T-helper 1 cell (primary cell): ENCODE measurements around the gene ANK3.

ENCODE experiments used
- DNase-seq, 5 donors: peaks; one replicate each; pipeline ENCODE4 v3.0.0-alpha.2; 2012 to 2020

ANK3 gene

DNA sequence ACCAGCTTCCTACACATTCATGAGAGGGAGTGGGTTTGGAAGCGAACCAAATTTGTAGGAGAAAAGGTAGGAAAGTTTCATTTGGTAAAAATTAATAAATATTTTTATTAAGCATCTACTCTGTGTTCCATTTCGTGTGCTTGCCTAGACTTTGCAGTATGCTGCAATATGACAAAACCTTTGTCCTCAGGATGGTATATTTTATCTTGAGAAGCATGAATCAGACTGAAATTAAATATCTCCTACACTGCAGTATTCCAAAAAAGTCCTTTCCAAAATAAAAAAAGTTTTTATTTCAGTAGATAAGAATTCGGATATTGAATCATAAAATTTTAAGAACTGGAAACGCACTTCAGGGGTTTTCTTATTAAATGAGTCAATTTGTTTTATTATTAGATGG is 47.7 kb downstream of the ANK3 start:
- DNase-seq: no peak

GRCh38 chr10:60340973-60341372 is 48.7 kb downstream of the ANK3 start:
- DNase-seq: no peak

DNA sequence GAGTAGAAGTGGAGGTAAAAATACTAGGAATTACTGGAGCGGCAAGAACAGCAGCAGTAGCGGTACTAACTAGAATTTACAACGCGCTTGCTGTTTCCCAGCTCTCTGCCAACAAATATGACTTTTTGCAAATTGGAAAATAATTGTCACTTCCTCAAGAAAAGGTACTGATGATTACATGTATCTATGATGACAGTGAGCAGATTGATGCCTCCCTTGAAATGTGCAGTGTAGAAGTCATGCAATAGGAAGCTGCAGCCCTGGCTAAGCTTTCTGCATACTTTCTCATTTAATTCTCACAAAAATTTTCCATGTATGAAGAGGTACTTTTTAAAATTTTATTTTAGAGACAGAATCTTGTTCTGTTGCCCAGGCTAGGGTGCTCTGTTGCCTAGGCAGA is 49.9 kb downstream of the ANK3 start:
- no peak for DNase-seq

GRCh38 chr10:60338786-60339185 is 50.9 kb downstream of the ANK3 start:
- no peak for DNase-seq

GRCh38 chr10:60338002-60338564 is 51.6 kb downstream of the ANK3 start:
- no peak for DNase-seq

DNA sequence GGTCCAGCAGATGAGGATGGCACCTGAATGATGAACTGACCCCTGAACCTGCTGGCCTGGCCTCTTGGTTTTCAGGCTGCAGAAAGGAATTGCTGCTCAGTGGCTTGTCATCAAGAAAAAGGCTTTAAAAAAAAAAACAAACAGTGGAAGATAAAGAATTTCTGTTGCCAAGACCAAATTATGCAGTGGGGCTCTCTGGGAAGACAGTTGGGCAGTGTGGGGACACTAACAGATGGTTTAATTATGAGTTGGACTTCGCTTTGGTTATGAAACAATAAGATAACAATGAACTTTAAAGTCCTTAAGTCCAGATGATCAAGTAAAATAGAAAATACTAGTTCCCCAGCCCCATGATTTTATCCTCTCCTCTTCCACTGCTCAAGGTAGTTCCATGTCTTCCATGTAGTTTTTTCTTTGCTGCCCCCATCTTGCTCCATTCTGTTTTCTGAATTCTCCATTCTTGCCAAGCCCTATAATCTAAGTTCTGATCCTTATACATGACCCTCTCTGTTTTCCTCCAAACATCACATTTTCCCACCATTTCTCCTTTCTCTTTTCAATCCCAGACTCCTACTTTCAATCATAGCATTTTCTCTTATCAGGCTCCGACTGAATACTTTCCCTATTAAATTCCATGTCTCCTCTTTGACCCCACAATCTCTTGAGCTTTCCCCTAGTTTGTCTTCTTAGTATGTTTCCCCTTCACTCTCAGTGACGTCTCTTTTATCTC is 52.6 kb downstream of the ANK3 start:
- DNase-seq: no peak

DNA sequence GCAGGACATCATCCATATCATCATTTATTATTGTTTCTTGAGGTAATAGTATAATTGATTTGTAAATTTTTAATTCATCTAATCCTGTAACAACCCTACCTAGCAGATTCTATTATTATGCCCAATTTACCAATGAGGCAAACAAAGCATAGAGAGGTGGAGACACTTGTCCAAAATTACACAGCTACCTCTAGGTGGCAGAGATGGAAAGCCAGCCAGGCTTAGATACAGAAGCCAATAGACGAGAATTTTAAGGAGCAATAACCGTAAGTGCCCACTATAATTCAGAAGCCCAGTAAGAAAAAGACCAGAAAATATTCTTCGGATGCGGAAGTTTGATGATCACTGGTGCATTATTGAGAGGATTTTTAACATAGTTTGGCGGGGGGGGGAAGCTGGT is 54.0 kb downstream of the ANK3 start:
- no peak for DNase-seq

- DNase-seq: no peak
Observed at GRCh38 chr10:60334991-60335390, 54.7 kb downstream of the ANK3 start.

- no peak for DNase-seq
Observed at GRCh38 chr10:60332371-60332770, 57.3 kb downstream of the ANK3 start.

GRCh38 chr10:60331886-60332285 is 57.8 kb downstream of the ANK3 start:
- DNase-seq: no peak

- no peak for DNase-seq
Observed at GRCh38 chr10:60323162-60323561, 66.5 kb downstream of the ANK3 start.

DNA sequence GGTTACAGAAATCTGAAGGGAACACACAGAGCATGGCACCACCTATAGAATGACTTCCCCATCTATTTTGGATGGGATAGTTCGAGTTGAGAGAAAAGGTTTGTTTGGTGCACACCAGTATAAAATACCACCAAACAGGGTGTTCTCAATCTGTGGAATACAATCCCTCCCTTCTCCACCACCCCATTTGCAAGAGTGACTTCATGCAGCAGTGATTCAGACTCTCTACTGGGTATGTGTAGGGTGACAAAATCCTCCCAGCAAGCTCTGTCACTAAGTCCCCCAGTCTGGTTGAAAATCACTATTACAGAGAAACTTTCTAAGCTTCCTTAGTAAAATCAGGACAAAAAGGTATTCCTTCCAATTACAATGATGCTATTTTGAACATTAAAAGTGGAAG is 69.0 kb downstream of the ANK3 start:
- DNase-seq: no peak

DNA sequence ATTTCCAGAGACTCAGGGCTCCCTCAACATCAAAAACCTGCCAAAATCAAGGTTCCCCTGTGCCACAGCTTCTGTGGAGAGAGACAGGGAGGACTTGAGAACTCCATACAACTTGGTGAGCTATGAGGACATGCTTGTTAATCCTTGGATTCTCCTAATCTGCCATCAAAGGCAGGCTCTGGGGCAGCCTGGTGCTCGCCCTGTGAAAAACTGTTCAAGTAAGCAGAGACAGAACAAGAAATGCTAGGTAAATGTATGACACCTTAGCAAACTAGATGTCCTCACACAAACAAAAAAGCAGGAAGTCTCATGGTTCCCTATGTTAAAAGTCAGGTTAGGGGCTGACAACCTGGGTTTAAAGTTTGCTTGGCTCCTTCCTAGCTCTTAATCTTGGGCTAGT is 73.6 kb downstream of the ANK3 start:
- no peak for DNase-seq

DNA sequence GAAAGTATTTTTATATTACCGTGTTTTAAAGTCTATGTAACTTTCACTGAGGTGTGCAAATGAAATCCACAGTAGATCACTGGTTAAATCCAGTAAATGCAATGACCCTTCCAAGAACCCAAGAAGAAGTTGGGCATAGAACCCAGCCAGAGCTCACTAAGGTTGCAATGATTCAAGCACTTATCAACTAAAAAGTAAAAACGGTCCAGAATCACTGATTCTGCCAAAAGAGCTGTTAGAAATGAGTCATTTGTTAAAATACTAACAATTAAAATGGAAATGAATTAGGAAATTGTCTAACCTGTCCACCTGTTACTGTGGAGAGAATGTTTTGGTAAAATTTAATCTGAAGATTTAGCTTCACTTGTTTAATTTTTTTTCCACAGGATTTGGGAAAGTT is 74.4 kb downstream of the ANK3 start:
- no peak for DNase-seq

DNA sequence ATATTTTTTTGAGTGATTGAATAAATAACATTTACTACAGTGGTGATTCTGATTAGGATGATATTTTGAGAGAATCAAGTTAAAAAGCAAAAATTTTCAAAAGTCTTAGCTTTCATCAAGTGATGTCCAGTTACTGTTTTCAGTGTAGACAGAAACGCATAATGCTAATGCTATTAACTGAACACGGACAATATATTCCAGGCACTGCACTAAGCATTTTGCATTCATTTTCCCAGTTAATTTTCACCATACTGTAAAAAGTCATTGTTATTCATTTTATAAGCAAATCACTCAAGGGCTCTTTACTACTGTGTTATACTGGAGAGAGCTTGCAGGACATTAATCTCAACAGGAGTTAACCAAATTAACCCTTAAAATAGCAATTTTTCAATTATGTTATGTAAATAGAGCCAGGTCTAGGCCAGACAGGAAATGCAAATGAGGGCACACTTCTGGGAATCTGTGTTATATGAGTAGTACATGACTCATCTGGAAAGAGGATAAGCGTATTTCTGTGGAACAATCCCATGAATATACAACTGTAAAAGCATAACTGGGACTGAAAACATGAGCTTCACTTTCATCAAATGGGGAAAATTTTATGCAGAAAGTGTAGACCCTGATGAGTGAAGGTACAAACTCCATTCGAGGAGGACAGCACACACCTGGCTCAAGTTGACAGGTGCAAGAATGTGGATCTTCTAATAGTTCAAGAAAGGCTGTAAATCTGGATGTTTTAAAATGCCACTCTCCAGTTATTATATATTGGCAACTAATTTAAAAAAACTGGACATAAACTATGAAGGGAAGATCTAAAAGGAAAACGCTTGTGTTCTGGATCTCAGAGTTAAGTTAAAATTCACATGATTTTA is 75.4 kb downstream of the ANK3 start:
- DNase-seq: no peak

GRCh38 chr10:60313589-60313952 is 76.1 kb downstream of the ANK3 start:
- DNase-seq: no peak

DNA sequence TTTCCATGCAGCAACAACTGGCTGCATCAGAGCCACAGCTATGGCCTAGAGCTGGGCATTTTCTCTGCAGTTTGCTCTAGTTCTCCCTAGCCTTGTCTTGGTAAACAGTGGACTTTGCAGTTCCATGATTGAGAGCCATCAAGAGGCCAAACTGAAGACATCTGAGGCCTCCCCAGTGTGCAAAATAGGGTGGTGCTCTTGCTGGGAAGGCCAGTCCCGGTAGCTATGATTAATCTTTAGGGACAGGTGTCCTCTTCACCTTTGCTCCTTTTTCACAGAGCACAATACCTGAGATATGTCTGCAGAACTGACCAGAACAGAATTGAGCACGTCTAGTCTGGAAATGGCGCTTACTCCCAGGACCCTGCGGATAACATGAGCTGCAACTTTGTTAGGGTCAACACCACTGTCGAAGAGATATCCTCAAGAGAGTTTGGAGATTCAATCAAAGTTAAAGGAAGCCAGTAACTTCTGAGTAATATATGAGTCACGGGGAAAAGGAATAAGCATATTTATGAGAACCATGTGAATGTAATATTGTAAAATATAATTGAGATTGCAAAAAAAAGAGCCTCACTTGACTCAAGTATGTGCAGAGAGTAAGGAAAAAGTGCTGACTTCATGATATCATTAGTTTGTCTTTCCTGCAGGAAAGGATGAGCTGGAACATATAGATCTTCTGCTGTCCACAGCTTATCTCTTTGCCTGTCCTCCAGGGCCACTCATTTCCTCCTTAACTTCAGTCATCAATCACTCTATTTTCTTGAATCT is 76.7 kb downstream of the ANK3 start:
- no peak for DNase-seq

- DNase-seq: no peak
Observed at GRCh38 chr10:60311821-60312220, 77.9 kb downstream of the ANK3 start.

- no peak for DNase-seq
Observed at GRCh38 chr10:60310740-60311139, 78.9 kb downstream of the ANK3 start.

DNA sequence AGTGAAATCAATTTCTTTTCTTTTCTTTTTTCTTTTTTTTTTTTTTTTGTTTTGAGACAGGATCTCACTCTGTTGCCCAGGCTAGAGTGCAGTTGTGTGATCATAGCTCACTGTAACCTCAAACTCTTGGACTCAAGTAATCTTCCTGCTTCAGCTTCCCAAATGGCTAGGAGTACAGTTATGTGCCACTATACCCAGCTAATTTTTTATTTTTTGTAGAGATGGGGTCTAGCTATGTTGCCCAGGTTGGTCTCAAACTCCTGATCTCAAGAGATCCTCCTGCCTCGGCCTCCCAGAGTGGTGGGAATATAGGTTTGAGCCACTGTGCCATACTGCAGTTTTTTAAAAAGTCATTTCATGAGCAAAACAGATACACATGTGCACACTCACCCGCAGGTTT is 79.8 kb downstream of the ANK3 start:
- DNase-seq: no peak

GRCh38 chr10:60309371-60309770 is 80.3 kb downstream of the ANK3 start:
- DNase-seq: no peak

DNA sequence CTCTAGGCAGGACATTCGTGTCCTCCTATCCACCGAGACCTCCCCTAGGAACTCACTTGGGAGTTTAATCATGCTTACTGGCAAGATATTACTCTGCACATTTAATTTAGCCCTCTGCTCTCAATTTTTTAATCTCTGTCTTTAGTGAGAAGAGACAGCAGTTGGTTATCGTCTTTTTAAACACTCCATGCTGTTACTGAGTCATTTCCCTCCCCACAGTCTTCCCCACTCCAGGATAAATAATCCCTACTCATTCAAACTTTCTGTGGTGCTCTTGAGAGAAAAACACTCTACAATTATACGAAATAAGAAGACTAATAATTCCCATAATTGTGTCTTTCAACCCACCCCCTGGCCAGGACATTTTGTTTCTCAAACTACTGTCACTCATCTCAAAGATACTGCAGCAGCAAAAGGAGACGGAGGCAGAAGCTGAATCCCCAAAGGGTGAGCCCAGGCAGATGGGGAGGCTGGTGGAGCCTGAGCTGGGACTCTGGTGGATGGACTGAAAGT is 84.2 kb downstream of the ANK3 start:
- no peak for DNase-seq

DNA sequence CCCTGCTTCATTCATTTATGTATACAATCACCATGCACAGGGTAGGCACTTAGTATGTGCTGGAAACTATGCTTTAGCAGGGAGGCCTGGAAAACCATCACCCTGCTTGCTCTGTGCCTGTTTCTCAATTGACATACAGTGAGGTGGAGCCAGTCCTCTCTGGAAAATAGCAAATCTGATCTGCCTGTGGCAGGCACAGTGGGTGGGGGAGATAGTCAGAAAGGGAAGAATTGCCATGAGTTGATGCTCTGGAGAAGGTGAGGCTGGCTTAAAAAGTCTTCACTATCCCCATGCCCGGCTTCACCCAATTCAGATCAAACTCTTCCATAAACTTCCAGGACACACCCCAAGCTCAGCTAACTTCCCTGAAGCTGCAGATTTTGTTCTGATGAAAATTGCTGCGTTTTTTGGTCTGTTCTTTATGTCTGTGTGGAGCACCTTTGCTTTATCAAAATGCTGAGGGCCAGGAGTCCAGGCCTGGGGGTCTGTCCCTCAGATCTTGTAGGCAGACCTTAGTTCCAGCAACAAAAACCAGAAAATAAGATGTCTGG is 84.8 kb downstream of the ANK3 start:
- no peak for DNase-seq
